Astrocyte of the spinal cord (primary cell): ENCODE data around the gene PNCK.

Experiments
- DNase-seq: peaks from one replicate; pipeline ENCODE4 v3.0.0; 2011; ENCODE audit warnings: low read depth, low spot score
- H3K4me3 ChIP-seq: 2 replicates; pipeline ENCODE4 v1.5.1; 2011; ENCODE audit warnings: low read depth, mild to moderate bottlenecking, low read length, moderate library complexity
- in situ Hi-C: cut with HindIII; loops from 2 replicates; pipeline ENCODE4 v1.10.0; 2017; ENCODE audit warnings: low sequenced_read_pairs
- TF ChIP-seq, protein P1 (sequence below): IDR thresholded peaks from 2 replicates; pipeline ENCODE4 v1.5.1; 2012; ENCODE audit warnings: low read depth, mild to moderate bottlenecking, low read length, inconsistent platforms

PNCK gene

GRCh38 chrX:153688506-153688905 is 14.9 kb upstream of the PNCK start:
- peak overlapping the region; percentile 30 for H3K4me3 ChIP-seq
- TF ChIP-seq, protein P1, sequence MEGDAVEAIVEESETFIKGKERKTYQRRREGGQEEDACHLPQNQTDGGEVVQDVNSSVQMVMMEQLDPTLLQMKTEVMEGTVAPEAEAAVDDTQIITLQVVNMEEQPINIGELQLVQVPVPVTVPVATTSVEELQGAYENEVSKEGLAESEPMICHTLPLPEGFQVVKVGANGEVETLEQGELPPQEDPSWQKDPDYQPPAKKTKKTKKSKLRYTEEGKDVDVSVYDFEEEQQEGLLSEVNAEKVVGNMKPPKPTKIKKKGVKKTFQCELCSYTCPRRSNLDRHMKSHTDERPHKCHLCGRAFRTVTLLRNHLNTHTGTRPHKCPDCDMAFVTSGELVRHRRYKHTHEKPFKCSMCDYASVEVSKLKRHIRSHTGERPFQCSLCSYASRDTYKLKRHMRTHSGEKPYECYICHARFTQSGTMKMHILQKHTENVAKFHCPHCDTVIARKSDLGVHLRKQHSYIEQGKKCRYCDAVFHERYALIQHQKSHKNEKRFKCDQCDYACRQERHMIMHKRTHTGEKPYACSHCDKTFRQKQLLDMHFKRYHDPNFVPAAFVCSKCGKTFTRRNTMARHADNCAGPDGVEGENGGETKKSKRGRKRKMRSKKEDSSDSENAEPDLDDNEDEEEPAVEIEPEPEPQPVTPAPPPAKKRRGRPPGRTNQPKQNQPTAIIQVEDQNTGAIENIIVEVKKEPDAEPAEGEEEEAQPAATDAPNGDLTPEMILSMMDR = no peak
- DNase-seq = no peak
- in situ Hi-C loops = no loop called here

DNA sequence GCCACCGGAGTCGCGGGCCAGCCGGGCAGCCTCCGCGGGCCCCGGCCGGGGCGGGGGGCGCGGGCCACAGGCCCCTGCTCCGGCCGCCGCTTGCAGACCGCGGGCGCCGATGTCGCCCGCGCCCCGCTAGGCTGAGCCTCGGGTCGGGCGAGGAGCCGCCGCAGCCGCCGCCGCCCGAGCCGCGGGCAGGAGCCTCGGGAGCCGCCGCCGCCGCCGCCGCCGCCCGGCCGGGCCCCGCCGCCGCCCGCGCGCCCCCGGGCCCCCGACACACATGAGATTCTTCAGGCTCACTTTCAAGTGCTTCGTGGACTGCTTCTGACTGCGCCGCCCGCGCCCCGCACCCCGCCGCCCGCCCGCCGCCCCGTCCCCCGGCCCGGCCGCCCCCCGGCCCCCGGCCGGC is 14.5 kb upstream of the PNCK start:
- no peak for DNase-seq
- no peak overlapping the region for H3K4me3 ChIP-seq
- TF ChIP-seq, protein P1 = no peak
- in situ Hi-C loops = no loop called here

DNA sequence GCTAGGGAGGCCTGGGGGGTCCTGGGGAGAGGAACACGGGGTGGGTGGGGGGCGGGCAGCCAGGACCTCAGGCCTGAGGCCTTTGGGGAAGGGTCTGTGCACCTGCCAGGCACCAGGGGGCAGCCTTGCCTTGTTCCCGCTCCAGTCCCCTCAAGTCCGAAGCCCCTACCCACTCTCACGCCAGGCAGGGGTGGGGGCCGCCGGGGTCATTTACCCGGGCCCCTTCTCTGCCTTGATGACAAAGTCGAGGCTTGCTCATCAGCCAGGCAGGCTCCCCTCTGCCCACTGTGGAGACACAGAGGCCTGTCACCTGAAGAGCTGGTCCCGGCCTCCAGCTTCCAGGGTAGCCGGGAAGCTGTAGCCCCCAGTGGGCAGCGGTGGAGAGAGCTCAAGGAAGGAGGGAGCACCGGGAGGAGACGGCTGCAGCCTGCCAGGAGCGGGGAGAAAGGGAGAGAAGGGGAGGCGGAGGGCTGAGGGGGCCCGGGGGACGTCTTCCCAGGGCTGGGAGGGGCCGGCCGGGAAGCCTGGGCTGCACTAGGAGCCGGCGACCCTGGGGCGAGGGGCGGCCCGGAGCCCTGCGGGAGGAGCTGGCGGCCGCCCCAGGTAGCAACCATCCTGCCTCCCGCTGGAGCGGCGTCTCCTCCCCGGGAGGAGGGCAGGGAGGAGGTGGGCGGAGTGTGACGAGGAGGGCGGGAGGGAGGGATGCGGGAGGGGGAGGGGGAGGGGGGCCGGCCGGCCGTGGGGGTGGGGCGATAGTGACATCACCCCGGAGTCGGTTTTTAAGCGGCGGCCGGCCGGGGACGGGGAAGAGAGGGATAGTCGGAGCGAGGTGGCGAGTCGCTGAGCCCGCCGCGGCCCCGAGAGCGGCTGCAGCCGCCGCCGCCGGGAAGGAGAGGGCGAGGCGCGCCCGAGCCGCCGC is 13.8 kb upstream of the PNCK start, which contains the start of gene SLC6A8:
Gene SLC6A8, plus strand, starts transcription at position 806 of the 919 bp plus-strand sequence. CDS start 649 bp downstream, outside the sequence.
- in situ Hi-C loops = no loop called here
- H3K4me3 ChIP-seq = peak within 1 kb of the TSS; percentile 30
- DNase-seq = peak; percentile 41
- TF ChIP-seq, protein P1 = peak; percentile 48

GRCh38 chrX:153686711-153687110 is 13.1 kb upstream of the PNCK start:
- in situ Hi-C loops = no loop called here
- no peak overlapping the region for H3K4me3 ChIP-seq
- TF ChIP-seq, protein P1 = no peak
- DNase-seq = no peak

GRCh38 chrX:153685751-153686696 is 12.4 kb upstream of the PNCK start:
- TF ChIP-seq, protein P1 = no peak
- in situ Hi-C loops = no loop called here
- DNase-seq = no peak
- no peak overlapping the region for H3K4me3 ChIP-seq

GRCh38 chrX:153685156-153685536 is 11.5 kb upstream of the PNCK start:
- in situ Hi-C loops = no loop called here
- TF ChIP-seq, protein P1 = no peak

More at GRCh38 chrX:153685156-153685536, 11.5 kb upstream of the PNCK start:
- H3K4me3 ChIP-seq = no peak overlapping the region
- DNase-seq = no peak
